ENCODE data around the gene STAM.
"Not testable (repeated sequence)": the region's sequence is repeated elsewhere in the genome, so short reads cannot be mapped to it uniquely, and the experiment has no call there.

Gene STAM

GRCh38 chr10:17643755-17644484, at the start of gene STAM:
TSS of gene STAM (plus strand) at chr10:17644151. CDS start at chr10:17644340, 189 bp downstream.
- DNase-seq = peak; percentile 96

GRCh38 chr10:17597386-17597785, 46.6 kb upstream of the STAM start:
- no peak for DNase-seq

DNA sequence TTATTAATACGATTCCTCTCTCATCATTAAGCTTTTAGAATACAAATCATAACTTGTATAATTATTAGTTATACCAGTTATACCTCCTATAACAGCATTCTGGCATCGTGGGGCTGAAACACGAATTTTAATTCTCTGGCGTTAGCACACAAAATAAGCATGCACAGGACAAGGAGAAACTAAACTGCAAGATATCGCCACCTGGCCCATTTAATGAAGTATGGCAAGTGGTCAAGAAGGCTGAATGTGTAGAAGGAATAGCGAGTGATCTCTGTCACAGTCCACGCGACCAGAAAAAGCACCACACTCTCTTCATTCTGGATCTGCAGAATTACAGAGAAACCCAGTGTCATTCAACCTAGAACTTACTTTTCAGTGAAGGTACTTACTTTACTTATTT, 44.9 kb upstream of the STAM start:
- DNase-seq = peak; percentile 6

- no peak for DNase-seq
These were observed 38.0 kb upstream of the STAM start for GRCh38 chr10:17605936-17606335.

- DNase-seq = no peak
These were observed 37.4 kb upstream of the STAM start for GRCh38 chr10:17606547-17607040.

GRCh38 chr10:17607060-17607459, 36.9 kb upstream of the STAM start:
- DNase-seq = no peak

DNA sequence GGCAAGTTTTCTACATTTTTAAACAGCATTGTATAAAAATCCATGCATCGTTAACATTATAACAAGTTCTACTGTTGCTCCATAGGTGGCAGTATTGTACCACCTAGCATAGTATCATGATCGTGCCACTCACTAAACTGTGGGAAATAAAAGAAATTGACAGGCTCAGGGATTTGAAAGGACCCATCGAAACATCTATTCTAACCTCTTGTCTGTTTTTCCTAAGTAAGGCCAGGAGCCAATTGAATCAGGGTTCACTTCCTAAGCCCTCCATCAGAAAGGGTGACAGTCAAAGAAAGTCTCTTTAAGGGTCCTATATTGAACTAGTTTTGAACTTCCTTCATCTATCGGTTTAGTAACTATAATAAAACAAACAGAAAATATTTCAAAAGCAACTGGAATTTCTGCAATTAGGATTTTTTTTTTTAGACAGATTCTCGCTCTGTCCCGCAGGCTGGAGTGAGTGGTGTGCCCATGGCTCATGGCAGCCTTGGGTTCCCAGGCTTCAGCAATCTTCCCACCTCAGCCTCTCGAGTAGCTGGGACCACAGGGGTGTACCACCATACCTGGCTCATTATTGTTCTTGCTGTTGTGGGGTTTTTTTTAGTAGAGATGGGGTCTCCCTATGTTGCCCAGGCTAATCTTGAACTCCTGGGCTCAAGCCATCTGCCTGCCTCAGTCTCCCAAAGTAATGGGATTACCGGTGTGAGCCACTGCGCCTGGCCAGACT, 36.2 kb upstream of the STAM start:
- DNase-seq = peak; percentile 65

- DNase-seq = no peak
These were observed 34.4 kb upstream of the STAM start for GRCh38 chr10:17609523-17610079.

DNA sequence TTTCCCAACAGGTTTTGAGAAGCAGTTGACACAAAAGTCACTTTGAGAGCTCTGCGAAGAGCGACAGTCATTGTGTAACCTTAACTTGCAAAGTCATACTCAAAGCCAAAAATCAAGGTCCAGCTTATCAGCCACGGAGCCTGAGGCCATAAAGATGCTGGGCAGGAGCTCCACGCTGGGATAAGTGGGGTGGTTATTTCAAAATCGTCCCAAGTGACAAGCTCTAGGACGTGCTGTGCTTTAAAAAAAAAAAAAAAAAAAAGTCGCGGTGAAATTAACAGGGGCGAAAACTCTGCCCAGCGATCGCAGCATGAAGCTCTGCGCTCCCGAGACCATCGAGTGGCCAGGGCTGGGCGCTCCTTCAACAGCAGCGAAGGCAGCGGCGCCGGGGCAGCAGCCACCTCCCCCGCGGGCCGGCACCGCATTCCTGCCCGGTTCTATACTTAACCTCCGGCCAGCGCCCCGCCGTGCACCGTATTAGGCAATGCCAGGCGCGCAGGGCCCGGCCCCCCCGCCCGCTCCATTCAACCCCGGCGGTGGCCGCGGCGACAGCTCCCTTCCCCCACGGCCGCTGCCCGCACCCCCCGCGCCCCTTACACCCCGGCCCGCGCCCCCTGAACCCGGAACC, 27.4 kb upstream of the STAM start:
- peak; percentile 36 for DNase-seq

- DNase-seq = peak; percentile 52
These were observed 26.7 kb upstream of the STAM start, which contains the start of gene HACD1 for GRCh38 chr10:17617031-17617911. TSS of gene HACD1 (minus strand) at chr10:17617374. CDS start at chr10:17617339, 35 bp downstream.

GRCh38 chr10:17622061-17622460, 21.9 kb upstream of the STAM start:
- no peak for DNase-seq

- no peak for DNase-seq
These were observed 19.0 kb upstream of the STAM start for GRCh38 chr10:17624996-17625395.

- peak; percentile 35 for DNase-seq
These were observed 17.3 kb upstream of the STAM start for GRCh38 chr10:17626656-17627055.

DNA sequence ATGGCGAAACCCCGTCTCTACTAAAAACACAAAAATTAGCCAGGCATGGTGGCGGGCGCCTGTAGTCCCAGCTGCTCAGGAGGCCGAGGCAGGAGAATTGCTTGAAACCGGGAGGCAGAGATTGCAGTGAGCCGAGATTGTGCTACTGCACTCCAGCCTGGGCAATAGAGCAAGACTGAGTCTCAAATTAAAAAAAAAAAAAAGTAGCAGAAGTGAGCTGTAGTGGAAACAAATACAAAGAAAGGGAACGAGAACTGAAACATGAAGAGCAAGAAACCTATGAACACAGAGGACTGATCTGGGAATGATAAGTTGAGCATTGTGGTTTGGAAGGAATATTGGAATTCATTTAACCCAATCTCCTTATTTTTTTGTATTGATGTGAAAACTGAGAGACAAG, 11.4 kb upstream of the STAM start:
- not testable (repeated sequence) for DNase-seq

DNA sequence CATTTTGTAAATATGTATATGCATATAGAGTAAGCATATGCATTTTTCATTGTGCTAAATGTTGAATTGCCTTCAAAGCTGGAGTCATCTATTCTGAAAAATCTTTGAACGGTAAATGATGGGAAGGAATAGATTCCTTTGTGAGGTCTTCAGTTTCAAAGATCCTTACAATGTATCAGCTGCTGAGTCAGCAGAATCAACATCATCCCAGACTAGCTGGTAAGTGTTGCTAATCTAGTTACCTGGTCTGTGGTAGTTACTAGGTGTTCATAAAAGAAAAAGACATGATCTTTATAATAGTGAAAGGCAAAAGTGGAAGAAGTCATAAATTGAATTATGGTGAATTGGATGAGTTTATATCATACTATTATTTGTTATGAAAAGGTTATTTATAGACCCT, 10.6 kb upstream of the STAM start:
- no peak for DNase-seq

- no peak for DNase-seq
These were observed 6.1 kb upstream of the STAM start for GRCh38 chr10:17637869-17638268.

DNA sequence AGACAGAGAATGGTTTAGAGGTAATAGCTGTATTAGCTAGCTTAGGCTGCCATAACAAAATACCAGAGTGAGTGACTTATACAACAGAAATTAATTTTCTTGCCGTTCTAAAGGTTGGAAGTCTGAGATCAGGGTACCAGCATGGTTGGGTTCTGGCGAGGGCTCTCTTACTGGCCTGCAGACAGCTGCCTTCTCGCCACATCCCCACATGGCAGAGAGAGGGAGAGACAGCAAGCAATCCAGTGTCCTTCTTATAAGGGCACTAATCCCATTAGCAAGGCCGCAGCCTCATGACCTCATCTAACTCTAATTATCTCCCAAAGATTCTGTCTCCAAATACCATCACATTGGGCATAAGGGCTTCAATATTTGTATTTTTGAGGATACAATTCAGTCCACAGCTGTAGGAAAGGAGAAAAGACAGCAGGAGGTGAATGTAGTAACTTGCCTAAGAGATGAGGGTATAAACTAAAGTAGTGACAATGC, 3.6 kb upstream of the STAM start:
- no peak for DNase-seq

DNA sequence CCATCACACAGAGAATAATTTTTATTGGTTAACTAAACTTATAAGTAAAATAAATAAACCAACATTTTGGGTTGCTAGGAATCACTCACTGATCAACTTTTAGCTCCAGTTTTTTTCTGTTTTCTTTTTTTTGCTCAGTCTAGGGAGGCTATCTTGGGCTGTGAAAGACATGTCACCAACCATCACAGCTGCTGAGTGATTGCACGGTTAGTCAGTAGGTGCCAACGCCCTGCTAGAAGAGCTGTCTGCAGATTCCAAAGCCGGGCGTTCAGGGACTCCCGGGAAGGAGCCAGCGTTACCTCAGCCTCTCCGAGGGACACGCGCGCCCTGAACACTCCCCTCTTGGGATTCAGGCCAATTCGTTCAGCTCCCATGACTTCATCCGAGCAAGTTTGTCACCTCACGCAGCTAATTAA, 604 bp upstream of the STAM start:
- DNase-seq = no peak

GRCh38 chr10:17644485-17644943, 563 bp downstream of the STAM start:
- DNase-seq = peak; percentile 33

DNA sequence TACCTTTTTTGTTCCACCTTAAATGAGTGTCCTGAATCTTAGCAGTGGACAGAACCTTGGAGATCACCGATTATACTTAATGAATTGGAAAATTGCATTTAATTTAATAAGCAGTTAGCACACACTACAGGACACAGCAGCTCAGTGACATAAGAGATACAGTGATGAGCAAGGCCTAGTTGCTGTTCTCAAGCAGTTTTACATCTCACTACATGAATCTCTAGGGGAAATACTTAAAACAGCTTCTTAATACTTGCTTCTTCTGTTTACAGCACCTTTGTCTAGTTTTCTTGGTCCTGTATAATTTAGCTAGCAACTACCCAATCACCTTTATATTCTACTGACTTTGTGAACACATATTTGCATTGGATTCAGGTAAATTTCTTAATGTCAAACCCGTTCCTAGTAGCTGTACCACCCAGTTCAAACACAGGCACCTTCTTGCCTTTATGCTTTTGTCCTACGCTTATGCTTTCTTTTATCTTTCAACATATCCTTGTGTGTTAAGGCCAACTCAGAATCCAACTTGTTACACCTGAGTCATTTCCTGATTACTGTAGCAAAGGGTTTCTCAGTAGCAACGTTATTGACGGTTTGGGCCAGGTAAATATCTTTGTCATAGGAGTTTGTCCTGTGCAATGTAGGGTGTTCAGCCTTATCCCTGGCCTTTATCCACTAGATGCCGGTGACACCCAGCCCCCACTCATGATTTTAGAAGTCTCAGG, 1.8 kb downstream of the STAM start:
- DNase-seq = no peak

GRCh38 chr10:17647326-17647725, 3.4 kb downstream of the STAM start:
- peak; percentile 46 for DNase-seq

Data from suppressor macrophage treated with lipopolysaccharide for 4 hours (primary cell).